SKM-1 (cell line): ENCODE data around the gene CTPS2.

Experiments used
- DNase-seq: peaks from one replicate; lab custom pipeline; 2025; ENCODE audit not compliant: unreplicated experiment; lab: John Stamatoyannopoulos, UW

CTPS2 gene

DNA sequence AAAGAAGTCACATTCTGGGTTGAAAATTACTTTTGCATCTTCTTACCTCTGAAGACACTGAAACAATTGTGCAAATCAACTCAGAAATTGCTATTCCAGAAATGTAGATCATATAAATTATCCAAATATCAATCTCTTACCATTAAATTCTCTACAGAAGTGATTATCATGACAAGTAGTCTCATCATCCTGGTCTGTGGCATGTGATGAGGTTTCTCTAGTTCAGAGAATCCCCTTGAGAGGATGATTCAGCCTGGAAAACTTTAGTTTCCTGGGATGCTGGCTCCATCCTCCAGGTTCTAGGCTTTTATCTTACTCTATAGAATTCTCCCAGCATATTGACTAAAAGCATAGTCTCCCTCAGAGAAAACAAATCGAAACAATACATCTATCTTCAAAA, 138.7 kb downstream of the CTPS2 start:
- DNase-seq = no peak

DNA sequence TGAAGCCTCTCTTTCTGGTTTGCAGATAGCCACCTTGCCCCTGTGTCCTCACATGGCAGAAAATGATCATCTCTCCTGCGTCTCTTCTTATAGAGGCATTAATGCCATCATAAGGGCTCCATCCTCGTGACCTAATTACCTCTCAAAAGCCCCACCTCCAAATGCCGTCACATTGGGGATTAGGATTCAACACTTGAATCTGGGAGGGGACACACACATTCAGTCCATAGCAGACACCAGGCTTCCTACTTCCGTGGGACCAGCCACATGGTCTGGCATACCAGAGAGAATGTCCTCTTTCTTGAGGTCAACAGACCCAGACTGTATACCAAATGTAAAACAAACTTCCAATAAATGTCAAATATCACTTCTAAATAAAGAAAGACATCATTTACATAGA, 144.8 kb downstream of the CTPS2 start:
- DNase-seq = no peak

DNA sequence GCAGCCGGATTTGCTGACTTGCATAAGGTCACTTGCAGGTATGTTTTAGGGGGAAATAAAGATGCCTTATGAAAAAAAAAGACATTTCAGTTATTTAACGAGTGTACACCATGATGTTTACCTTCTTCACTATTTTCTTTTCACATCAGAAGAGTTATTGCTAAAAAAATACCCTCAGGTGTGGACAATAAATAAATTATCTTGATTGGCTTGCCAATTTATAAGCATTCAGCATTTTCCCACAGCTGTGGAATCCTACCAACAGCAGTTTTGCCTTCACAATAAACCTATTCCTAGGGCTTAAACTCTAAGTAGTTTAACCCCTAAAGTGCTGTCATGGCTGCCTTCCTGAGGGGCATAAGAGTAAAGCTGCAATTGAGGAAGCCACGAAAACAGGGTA, 145.9 kb downstream of the CTPS2 start:
- DNase-seq = no peak

DNA sequence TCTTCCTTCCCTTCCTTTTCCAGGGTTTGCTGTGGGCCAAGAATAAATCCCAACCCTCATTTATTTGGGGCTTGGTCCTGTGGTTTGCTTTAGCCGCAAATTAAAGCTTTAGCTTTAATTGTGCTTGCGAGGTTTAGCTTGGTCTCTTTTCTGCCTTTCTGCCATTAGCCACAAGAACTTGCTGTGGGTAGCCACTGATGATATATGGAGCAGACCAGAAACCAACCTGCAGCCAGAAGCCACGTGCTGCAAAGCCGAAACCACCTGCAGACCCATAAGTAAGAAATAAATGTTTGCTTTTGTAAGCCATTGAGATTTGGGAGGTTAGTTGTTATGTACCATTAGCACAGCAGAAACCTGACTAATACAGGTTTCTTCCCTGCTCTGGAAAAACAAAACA, 152.3 kb downstream of the CTPS2 start:
- DNase-seq = no peak

DNA sequence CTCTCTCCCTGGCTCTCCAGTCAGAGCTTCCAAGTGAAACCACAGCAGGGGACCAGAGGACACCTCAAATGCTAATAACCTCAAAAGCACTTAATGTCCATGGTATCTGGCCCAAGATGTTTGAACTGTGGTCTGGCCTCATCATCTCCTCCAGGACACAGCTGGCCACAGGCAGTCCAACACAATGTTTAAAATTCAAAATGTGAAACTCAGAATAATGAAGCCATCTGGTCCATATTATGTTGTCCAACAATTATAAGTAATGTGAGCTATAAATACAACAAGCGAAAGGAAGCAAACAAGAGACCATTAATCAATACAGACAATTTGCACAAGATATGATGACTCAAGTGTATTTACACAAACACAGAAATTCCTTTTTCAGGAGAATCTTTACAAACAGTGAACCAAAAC, 153.3 kb downstream of the CTPS2 start:
- DNase-seq = no peak

DNA sequence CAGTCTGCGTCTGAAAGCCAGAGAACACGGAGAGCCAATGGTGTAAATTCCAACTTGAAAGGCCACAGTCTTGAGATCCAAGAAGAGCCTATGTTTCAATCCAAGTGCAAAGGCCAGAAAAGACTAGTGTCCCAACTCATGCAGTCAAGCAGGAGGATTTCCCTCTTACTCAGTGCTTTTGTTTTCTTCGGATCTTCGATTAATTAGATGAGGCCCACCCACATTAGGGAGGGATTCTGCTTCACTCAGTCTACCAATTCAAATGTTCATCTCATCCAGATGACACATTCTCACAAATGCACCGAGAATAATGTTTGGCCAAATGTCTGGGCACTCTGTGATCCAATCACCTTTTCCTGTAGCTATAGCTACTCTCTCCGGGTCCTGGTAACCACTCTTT, 154.0 kb downstream of the CTPS2 start:
- DNase-seq = no peak

DNA sequence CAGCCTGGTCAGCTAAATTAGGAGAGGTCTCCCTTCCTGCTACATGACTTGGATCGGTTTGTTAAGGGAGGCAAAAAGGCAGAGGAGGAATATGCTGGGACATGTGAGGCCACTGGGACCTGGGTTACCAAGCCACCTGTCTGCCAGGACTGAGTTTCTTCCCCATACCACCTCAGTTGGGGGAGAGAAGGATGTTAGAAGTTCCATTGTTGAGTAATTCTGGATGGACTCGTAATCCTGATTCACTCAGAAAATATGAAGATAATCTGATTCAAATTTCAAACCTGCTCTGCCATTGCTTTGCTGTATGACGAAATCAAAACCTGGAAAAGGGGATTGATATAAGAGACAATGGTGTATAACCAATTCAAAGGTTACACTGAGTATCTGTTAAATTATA, 159.9 kb downstream of the CTPS2 start:
- DNase-seq = no peak

DNA sequence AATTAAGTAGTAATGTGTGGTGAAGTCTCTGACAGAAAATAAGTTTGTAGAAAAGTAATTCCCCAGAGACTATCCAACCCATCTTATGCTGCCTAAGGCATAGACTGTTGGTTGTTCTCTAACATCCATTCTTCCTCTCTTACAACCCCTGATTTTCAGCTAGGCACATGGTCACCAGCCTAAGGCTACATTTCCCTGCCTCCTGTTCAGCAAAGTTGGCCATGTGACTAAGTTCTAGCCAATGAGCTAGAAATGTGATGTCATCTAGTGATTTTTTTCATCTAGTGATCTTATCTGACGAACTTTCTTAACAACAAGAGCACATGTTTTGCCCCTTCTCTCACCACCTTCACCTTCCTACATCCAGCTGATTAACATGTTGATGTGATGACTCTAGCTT, 164.8 kb downstream of the CTPS2 start:
- no peak for DNase-seq

DNA sequence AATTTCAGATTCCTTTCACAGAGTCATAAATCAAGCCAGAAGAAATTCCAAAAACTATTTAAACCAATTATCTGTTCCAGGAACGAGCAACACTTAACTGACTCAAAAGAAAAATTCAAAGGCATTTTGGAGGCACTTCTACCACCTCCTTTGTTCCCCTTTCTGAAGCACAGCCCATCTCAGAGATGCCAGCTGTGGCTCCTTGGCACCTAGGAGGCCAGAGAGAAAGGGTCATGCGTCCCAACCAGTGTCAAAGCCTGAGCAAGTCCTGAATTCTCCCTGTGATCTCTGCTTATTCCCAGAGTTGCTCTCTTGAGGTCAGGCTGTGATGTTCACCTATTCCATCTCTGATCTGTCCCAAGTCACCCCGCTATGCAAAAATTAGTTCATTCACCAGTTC, 167.5 kb downstream of the CTPS2 start:
- DNase-seq = no peak
